HepG2 (cell line): ENCODE measurements around the gene LRTM2. TPM values are rescaled to one million over a fixed set of nuclear protein-coding genes. Genes with fewer than 3 reads are reported as not detected.

Source experiments
- ATAC-seq: fragments of 200-7000 bp; cut with Tn5 transposase; 3 replicates; pipeline ENCODE4 v1.9.1; 2020; ENCODE audit warnings: mild to moderate bottlenecking, moderate library complexity
- BruUV-seq: library from RNA; stranded (reverse); fragments of 400-500 nt; replicated peaks from 2 replicates; lab custom pipeline; 2021; lab: Mats Ljungman, UMichigan
- CTCF ChIA-PET: fragments of 300-600 bp; formaldehyde crosslinking; extraction: SDS; loops from one replicate; lab custom pipeline; 2021; ENCODE audit warnings: low total read pairs, inconsistent platforms, low intra/inter-chr PET ratio; lab: Yijun Ruan, JAX
- POLR2A ChIA-PET: fragments of 350-600 bp; sonication (Branson Sonifier 250); formaldehyde crosslinking; loops from one replicate; lab custom pipeline; 2020; ENCODE audit warnings: antibody characterized with exemption, inconsistent platforms; lab: Yijun Ruan, JAX
- DNase-seq: peaks from one replicate; pipeline ENCODE4 v3.0.0-alpha.2; 2015; ENCODE audit warnings: low spot score
- FAIRE-seq: peaks from 3 replicates; lab custom pipeline; 2011; peaks lifted over from hg19 to GRCh38; lab: Jason Lieb, UNC
- H2AFZ ChIP-seq: one replicate; pipeline ENCODE4 v1.6.1; 2011; ENCODE audit warnings: low read length, inconsistent platforms
- H3K27ac ChIP-seq: fragments of 300-600 bp; 3 replicates; pipeline ENCODE4 v1.8.0; 2011; ENCODE audit warnings: mixed run types, mild to moderate bottlenecking, mixed read lengths, low read length, inconsistent platforms; ENCODE audit not compliant: insufficient read depth; ENCODE audit errors: extremely low read length
- H3K27me3 ChIP-seq, 2 experiments: fragments of 200-600 bp in 1 of 2; 2 replicates in 1 of 2; 3 replicates in 1 of 2; pipeline versions ENCODE4 v1.6.0 to v1.8.0; 2011; ENCODE audit warnings: low read length in 2 of 2, mild to moderate bottlenecking in 2 of 2, moderate library complexity in 2 of 2, inconsistent platforms in 1 of 2; ENCODE audit not compliant: insufficient read depth in 2 of 2, control insufficient read depth in 1 of 2
- H3K36me3 ChIP-seq, 2 experiments: fragments of 200-600 bp in 1 of 2; replicated peaks in 1 of 2; 2 replicates in 1 of 2; 3 replicates in 1 of 2; pipeline versions ENCODE4 v1.5.1 to v1.8.0; 2011; ENCODE audit warnings: low read length in 2 of 2, inconsistent platforms in 1 of 2; ENCODE audit not compliant: insufficient read depth in 2 of 2, control insufficient read depth in 1 of 2
- H3K4me1 ChIP-seq: 2 replicates; pipeline ENCODE4 v1.5.1; 2012; ENCODE audit warnings: low read length, inconsistent platforms; ENCODE audit not compliant: insufficient read depth
- H3K4me2 ChIP-seq: 2 replicates; pipeline ENCODE4 v1.6.0; 2011; ENCODE audit warnings: low read depth, low read length, inconsistent platforms
- H3K4me3 ChIP-seq, 3 experiments: fragments of 200-600 bp in 1 of 3; sonication (generic), shearing (Covaris generic) in 1 of 3; replicated peaks in 1 of 3; 2 replicates each; pipeline ENCODE4 v1.5.1; 2011 to 2016; ENCODE audit warnings: low read length in 3 of 3, inconsistent platforms in 2 of 3, low read depth in 2 of 3, mild to moderate bottlenecking in 2 of 3, control low read depth in 1 of 3, mixed read lengths in 1 of 3; ENCODE audit not compliant: insufficient read depth in 1 of 3
- H3K79me2 ChIP-seq: one replicate; pipeline ENCODE4 v1.6.1; 2011; ENCODE audit warnings: low read length, inconsistent platforms; ENCODE audit not compliant: insufficient read depth
- H3K9ac ChIP-seq: 2 replicates; pipeline ENCODE4 v1.6.0; 2011; ENCODE audit warnings: mild to moderate bottlenecking, low read depth, low read length, inconsistent platforms; ENCODE audit not compliant: insufficient read depth
- H3K9me3 ChIP-seq: 2 replicates; pipeline ENCODE4 v1.5.1; 2012; ENCODE audit warnings: mild to moderate bottlenecking, low read length
- H4K20me1 ChIP-seq: 2 replicates; pipeline ENCODE4 v1.6.0; 2011; ENCODE audit warnings: inconsistent platforms, mild to moderate bottlenecking, low read length, moderate library complexity; ENCODE audit not compliant: insufficient read depth
- CEBPG ChIP-seq: IDR thresholded peaks from 2 replicates; pipeline ENCODE4 v1.6.1; 2016
- FOSL2 ChIP-seq: sonication (generic); formaldehyde crosslinking; IDR thresholded peaks from 2 replicates; pipeline ENCODE4 v1.4.0; 2020; ENCODE audit warnings: missing genetic modification reagents
- MEIS2 ChIP-seq: sonication (generic); formaldehyde crosslinking; IDR thresholded peaks from 2 replicates; pipeline ENCODE4 v1.9.0; 2021; ENCODE audit warnings: mild to moderate bottlenecking, missing genetic modification reagents
- NR2F6 ChIP-seq, 2 experiments: IDR thresholded peaks; 2 replicates each; pipeline ENCODE4 v1.6.1; 2016; ENCODE audit warnings: antibody characterized with exemption in 1 of 2, mild to moderate bottlenecking in 1 of 2
- PPARG ChIP-seq: conservative IDR thresholded peaks from 2 replicates; pipeline ENCODE4 v1.6.1; 2016; ENCODE audit warnings: missing biosample characterization, missing genetic modification reagents
- PRPF4 ChIP-seq: fragments of 200-400 bp; formaldehyde crosslinking; IDR thresholded peaks from 2 replicates; pipeline ENCODE4 v1.6.1; 2016; ENCODE audit warnings: low read length, low read depth; ENCODE audit not compliant: poor library complexity, severe bottlenecking
- SOX13 ChIP-seq, 3 experiments: fragments of 450-650 bp in 1 of 3; sonication (generic) in 1 of 3; formaldehyde crosslinking in 1 of 3; IDR thresholded peaks in 2 of 3; conservative IDR thresholded peaks in 1 of 3; 2 replicates each; pipeline versions ENCODE4 v1.5.0 to v1.6.1; 2016 to 2020; ENCODE audit warnings: antibody characterized with exemption in 1 of 3, mild to moderate bottlenecking in 1 of 3, missing compliant biosample characterization in 1 of 3, missing genetic modification reagents in 1 of 3, moderate library complexity in 1 of 3
- SOX6 ChIP-seq, 2 experiments: fragments of 450-650 bp in 1 of 2; sonication (generic) in 1 of 2; formaldehyde crosslinking in 1 of 2; IDR thresholded peaks; 2 replicates each; pipeline versions ENCODE4 v1.4.0 to v1.6.1; 2017 to 2020; ENCODE audit warnings: antibody characterized with exemption in 1 of 2, mild to moderate bottlenecking in 1 of 2, missing genetic modification reagents in 1 of 2
- ZBTB7B ChIP-seq: sonication (generic); formaldehyde crosslinking; IDR thresholded peaks from 2 replicates; pipeline ENCODE4 v1.4.0; 2020; ENCODE audit warnings: missing genetic modification reagents
- ZMYM3 ChIP-seq: sonication (generic); formaldehyde crosslinking; IDR thresholded peaks from 2 replicates; pipeline ENCODE4 v1.5.1; 2020; ENCODE audit warnings: mild to moderate bottlenecking, missing genetic modification reagents
- ZNF644 ChIP-seq: IDR thresholded peaks from 2 replicates; pipeline ENCODE4 v1.6.1; 2016; ENCODE audit warnings: low read depth
- ZSCAN31 ChIP-seq: sonication (generic); formaldehyde crosslinking; IDR thresholded peaks from 2 replicates; pipeline ENCODE4 v1.5.0; 2020; ENCODE audit warnings: low read depth, mild to moderate bottlenecking, missing genetic modification reagents
- WGBS: methylation state at CpG from one replicate; pipeline ENCODE4 v1.1.6; 2017; ENCODE audit warnings: low lambda C conversion rate; 5-methylcytosine and 5-hydroxymethylcytosine counted together
- in situ Hi-C: cut with HindIII; loops from 2 replicates; pipeline ENCODE4 v1.10.0; 2017; ENCODE audit warnings: low pct_unique_long_range_greater_than_20kb; ENCODE audit not compliant: extremely low pct_ligation_motif_present
- intact Hi-C: fragments of 100-400 bp; cut with micrococcal nuclease; formaldehyde crosslinking; loops from one replicate; pipeline ENCODE4 v1.10.0; 2022; ENCODE audit not compliant: unreplicated experiment
- polyA plus RNA-seq, 8 experiments: library from polyadenylated mRNA; depleted of rRNA in 3 of 8; stranded (reverse) in 7 of 8; unstranded in 1 of 8; fragments of >200 nt; fragmentation: Illumina TruSeq in 4 of 8; extraction: Trizol in 4 of 8; gene quantifications; 2 replicates each; pipeline versions ENCODE4 v1.2.1 to v1.2.3, GENCODE V29; 2011 to 2016; ENCODE audit warnings: low read depth in 4 of 8, missing spikeins in 1 of 8, mixed read lengths in 1 of 8; ENCODE audit not compliant: insufficient read depth in 1 of 8
- total RNA-seq, 5 experiments: library from RNA; depleted of rRNA; stranded (reverse); fragments of >200 nt; fragmentation: Illumina TruSeq; extraction: Trizol; gene quantifications; 2 replicates each; pipeline ENCODE4 v1.2.3, GENCODE V29; 2016; ENCODE audit warnings: low read depth in 1 of 5
- TF ChIP-seq, protein P1 (sequence below): IDR thresholded peaks from 2 replicates; pipeline ENCODE4 v1.6.1; 2016; ENCODE audit warnings: mild to moderate bottlenecking
- TF ChIP-seq, protein P2 (sequence below): IDR thresholded peaks from 2 replicates; pipeline ENCODE4 v1.6.1; 2018; ENCODE audit warnings: missing genetic modification reagents, mild to moderate bottlenecking, missing compliant biosample characterization
- TF ChIP-seq, protein P3 (sequence below): sonication (generic); formaldehyde crosslinking; IDR thresholded peaks from 2 replicates; pipeline ENCODE4 v1.4.0; 2020; ENCODE audit warnings: missing genetic modification reagents

The LRTM2 gene
- total and polyA plus RNA-seq, 2 of the 13 experiments (the other 11 are each of a cell fraction or from before 2014, with no cell fraction given): 0.09 TPM; not detected in 1

DNA sequence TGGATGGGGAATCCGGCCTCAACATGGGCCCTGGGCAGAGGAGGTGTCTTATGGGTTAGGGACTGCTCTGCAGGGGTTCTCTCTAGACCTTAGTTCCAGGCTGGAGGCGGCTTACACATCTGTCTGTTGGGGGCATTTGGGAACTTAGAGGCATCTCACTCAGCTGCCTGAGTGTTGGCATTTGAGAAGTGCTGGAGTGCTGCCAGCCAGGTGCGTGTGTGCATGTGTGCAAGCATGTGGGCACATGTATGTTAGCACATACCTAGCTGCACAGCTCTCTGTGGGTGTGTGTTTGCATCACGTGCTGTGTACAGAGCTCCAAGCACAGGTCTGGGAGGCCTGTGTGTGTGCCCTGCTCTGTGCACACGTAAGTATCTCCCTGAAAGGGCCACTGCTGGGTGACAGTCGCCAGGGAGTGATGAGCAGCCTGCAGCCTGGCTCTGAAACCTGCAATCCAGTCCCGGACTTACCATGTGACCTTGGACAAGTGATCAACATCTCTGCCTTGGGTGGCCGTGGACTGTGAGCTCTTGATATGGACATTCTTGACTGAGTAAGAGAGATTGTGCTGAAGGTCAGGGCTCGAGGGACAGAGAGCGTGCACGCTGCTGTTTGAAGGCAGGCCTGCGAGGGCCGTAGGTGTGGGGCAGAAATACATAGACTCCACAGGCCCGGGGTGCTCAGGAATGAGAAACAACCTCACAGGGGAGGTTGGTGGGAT lies 5.2 kb downstream of the LRTM2 start:
- no peak overlapping the region for H3K9ac ChIP-seq
- BruUV-seq: no TSS peak
- ATAC-seq (peak; percentile 64), DNase-seq (peak; percentile 75), FAIRE-seq (peak; percentile 40)
- 0 out of 6 replicates have a peak overlapping the region, but pooled peaks of 1 of the 3 experiments have one; percentile 1 for H3K4me3 ChIP-seq
- CTCF ChIA-PET: no interaction called here
- H3K9me3 ChIP-seq: no peaks in the 10 kb centered on the region
- intact Hi-C loops (no loop called here), in situ Hi-C loops (no loop called here)
- WGBS: 2% methylated on average over 7 of the region's 14 CpGs
- peaks cover 15 to 45% of the 10 kb centered on the region in 2 experiments for H3K27me3 ChIP-seq
- H3K79me2 ChIP-seq: no peaks in the 10 kb centered on the region
- peak overlapping the region; percentile 37; the same call in 1 of the 2 replicates for H3K4me2 ChIP-seq
- H3K4me1 ChIP-seq: peaks cover 52% of the 10 kb centered on the region
- no peak overlapping the region for H2AFZ ChIP-seq
- no peaks in the 10 kb centered on the region for H4K20me1 ChIP-seq
- POLR2A ChIA-PET: interaction anchor here (0.7 to 2.7 kb wide), 2 partner anchors 11 to 13 kb away, joined by 3 to 9 read pairs; no protein-coding TSS in a partner anchor
- H3K36me3 ChIP-seq: no peaks in the 10 kb centered on the region
- H3K27ac ChIP-seq: peak overlapping the region; percentile 38
- no peak for TF ChIP-seq SOX13 (IDR thresholded peaks at IDR 0.05)
- peak in 1 of 2 experiments; percentile 46; a peak in 1 of 4 replicates for TF ChIP-seq SOX13 (CRISPR knock-in tag; conservative IDR thresholded peaks at IDR 0.05 in 1 of 2, IDR thresholded peaks at IDR 0.05 in 1 of 2)
- TF ChIP-seq ZBTB7B: no peak
- no peak for TF ChIP-seq SOX6 (IDR thresholded peaks at IDR 0.05)
- peak; percentile 29 for TF ChIP-seq SOX6 (CRISPR knock-in tag; IDR thresholded peaks at IDR 0.05)
- TF ChIP-seq, protein P1, sequence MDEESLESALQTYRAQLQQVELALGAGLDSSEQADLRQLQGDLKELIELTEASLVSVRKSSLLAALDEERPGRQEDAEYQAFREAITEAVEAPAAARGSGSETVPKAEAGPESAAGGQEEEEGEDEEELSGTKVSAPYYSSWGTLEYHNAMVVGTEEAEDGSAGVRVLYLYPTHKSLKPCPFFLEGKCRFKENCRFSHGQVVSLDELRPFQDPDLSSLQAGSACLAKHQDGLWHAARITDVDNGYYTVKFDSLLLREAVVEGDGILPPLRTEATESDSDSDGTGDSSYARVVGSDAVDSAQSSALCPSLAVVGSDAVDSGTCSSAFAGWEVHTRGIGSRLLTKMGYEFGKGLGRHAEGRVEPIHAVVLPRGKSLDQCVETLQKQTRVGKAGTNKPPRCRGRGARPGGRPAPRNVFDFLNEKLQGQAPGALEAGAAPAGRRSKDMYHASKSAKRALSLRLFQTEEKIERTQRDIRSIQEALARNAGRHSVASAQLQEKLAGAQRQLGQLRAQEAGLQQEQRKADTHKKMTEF (CRISPR knock-in tag): 0 out of 2 replicates have a peak, but pooled peaks have one; percentile 33
- peak; percentile 60 for TF ChIP-seq FOSL2 (CRISPR knock-in tag)
- no peak for TF ChIP-seq ZSCAN31
- 0 out of 2 replicates have a peak, but pooled peaks have one; percentile 2 for TF ChIP-seq CEBPG (CRISPR knock-in tag)
- 0 out of 2 replicates have a peak, but pooled peaks have one; percentile 45 for TF ChIP-seq ZMYM3 (CRISPR knock-in tag)
- TF ChIP-seq, protein P2, sequence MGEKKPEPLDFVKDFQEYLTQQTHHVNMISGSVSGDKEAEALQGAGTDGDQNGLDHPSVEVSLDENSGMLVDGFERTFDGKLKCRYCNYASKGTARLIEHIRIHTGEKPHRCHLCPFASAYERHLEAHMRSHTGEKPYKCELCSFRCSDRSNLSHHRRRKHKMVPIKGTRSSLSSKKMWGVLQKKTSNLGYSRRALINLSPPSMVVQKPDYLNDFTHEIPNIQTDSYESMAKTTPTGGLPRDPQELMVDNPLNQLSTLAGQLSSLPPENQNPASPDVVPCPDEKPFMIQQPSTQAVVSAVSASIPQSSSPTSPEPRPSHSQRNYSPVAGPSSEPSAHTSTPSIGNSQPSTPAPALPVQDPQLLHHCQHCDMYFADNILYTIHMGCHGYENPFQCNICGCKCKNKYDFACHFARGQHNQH: peak; percentile 60; the same call in 1 of the 2 replicates
- peak; percentile 38; the same call in 1 of the 2 replicates for TF ChIP-seq NR2F6 (IDR thresholded peaks at IDR 0.05)
- peak; percentile 58; the same call in 1 of the 2 replicates for TF ChIP-seq NR2F6 (CRISPR knock-in tag; IDR thresholded peaks at IDR 0.05)
- TF ChIP-seq, protein P3, sequence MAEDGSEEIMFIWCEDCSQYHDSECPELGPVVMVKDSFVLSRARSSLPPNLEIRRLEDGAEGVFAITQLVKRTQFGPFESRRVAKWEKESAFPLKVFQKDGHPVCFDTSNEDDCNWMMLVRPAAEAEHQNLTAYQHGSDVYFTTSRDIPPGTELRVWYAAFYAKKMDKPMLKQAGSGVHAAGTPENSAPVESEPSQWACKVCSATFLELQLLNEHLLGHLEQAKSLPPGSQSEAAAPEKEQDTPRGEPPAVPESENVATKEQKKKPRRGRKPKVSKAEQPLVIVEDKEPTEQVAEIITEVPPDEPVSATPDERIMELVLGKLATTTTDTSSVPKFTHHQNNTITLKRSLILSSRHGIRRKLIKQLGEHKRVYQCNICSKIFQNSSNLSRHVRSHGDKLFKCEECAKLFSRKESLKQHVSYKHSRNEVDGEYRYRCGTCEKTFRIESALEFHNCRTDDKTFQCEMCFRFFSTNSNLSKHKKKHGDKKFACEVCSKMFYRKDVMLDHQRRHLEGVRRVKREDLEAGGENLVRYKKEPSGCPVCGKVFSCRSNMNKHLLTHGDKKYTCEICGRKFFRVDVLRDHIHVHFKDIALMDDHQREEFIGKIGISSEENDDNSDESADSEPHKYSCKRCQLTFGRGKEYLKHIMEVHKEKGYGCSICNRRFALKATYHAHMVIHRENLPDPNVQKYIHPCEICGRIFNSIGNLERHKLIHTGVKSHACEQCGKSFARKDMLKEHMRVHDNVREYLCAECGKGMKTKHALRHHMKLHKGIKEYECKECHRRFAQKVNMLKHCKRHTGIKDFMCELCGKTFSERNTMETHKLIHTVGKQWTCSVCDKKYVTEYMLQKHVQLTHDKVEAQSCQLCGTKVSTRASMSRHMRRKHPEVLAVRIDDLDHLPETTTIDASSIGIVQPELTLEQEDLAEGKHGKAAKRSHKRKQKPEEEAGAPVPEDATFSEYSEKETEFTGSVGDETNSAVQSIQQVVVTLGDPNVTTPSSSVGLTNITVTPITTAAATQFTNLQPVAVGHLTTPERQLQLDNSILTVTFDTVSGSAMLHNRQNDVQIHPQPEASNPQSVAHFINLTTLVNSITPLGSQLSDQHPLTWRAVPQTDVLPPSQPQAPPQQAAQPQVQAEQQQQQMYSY (CRISPR knock-in tag): peak; percentile 77; the same call in 1 of the 2 replicates
- TF ChIP-seq ZNF644: peak; percentile 48; the same call in 1 of the 2 replicates
- TF ChIP-seq MEIS2 (CRISPR knock-in tag): peak; percentile 20; the same call in 1 of the 2 replicates
- no peak for TF ChIP-seq PRPF4
- TF ChIP-seq PPARG (CRISPR knock-in tag): peak; percentile 65; the same call in 1 of the 2 replicates
